HEK293 (cell line): ENCODE data around the gene LGALS3BP.

Experiments used
- CTCF ChIP-seq: fragments of 450-650 bp; formaldehyde crosslinking; IDR thresholded peaks from 2 replicates; pipeline ENCODE4 v1.5.1; 2016; ENCODE audit warnings: missing biosample characterization, missing genetic modification characterization
- MZF1 ChIP-seq: fragments of 450-650 bp; formaldehyde crosslinking; IDR thresholded peaks from 2 replicates; pipeline ENCODE4 v1.5.1; 2017; ENCODE audit warnings: missing biosample characterization, missing genetic modification characterization, borderline replicate concordance
- SCRT1 ChIP-seq: fragments of 450-650 bp; formaldehyde crosslinking; IDR thresholded peaks from 2 replicates; pipeline ENCODE4 v1.5.1; 2016; ENCODE audit warnings: missing biosample characterization, missing genetic modification characterization, borderline replicate concordance
- SCRT2 ChIP-seq: fragments of 450-650 bp; formaldehyde crosslinking; IDR thresholded peaks from 2 replicates; pipeline ENCODE4 v1.5.1; 2016; ENCODE audit warnings: missing biosample characterization, missing genetic modification characterization
- WT1 ChIP-seq: fragments of 450-650 bp; formaldehyde crosslinking; IDR thresholded peaks from 2 replicates; pipeline ENCODE4 v1.5.1; 2016; ENCODE audit warnings: missing biosample characterization, missing genetic modification characterization
- ZNF266 ChIP-seq: fragments of 450-650 bp; formaldehyde crosslinking; IDR thresholded peaks from 2 replicates; pipeline ENCODE4 v1.5.1; 2016; ENCODE audit warnings: missing biosample characterization, missing genetic modification characterization, low read depth
- ZNF280D ChIP-seq: fragments of 450-650 bp; formaldehyde crosslinking; IDR thresholded peaks from 2 replicates; pipeline ENCODE4 v1.5.1; 2016; ENCODE audit warnings: missing biosample characterization, missing genetic modification characterization
- ZNF544 ChIP-seq: fragments of 450-650 bp; formaldehyde crosslinking; IDR thresholded peaks from 2 replicates; pipeline ENCODE4 v1.5.0; 2017; ENCODE audit warnings: missing biosample characterization, missing genetic modification characterization
- ZNF571 ChIP-seq: fragments of 450-650 bp; formaldehyde crosslinking; IDR thresholded peaks from 2 replicates; pipeline ENCODE4 v1.5.0; 2017; ENCODE audit warnings: missing biosample characterization, missing genetic modification characterization

GRCh38 chr17:78998311-78999055 is 18.8 kb upstream of the LGALS3BP start:
- no peak for TF ChIP-seq CTCF (tag by site-specific recombination)
- TF ChIP-seq SCRT1 (tag by site-specific recombination) = no peak
- no peak for TF ChIP-seq SCRT2 (tag by site-specific recombination)
- no peak for TF ChIP-seq ZNF544 (tag by site-specific recombination)
- TF ChIP-seq ZNF280D (tag by site-specific recombination) = no peak
- TF ChIP-seq WT1 (tag by site-specific recombination) = no peak
- TF ChIP-seq ZNF571 (tag by site-specific recombination) = no peak
- TF ChIP-seq ZNF266 = no peak
- TF ChIP-seq MZF1 (tag by site-specific recombination) = no peak
